Ascending aorta (tissue), 2 donors: ENCODE measurements around the gene RNF217. TPM values are rescaled to one million over a fixed set of nuclear protein-coding genes. Genes with fewer than 3 reads are reported as not detected.

Experiments used
- DNase-seq, 2 donors: peaks; one replicate each; pipeline ENCODE4 v3.0.0-alpha.2; 2019; ENCODE audit warnings: low spot score in 2 of 2
- H3K27ac ChIP-seq, 2 donors: fragments of 200-600 bp; sonication (generic); one replicate each; pipeline ENCODE4 v1.5.1; 2016 to 2017; ENCODE audit warnings: mild to moderate bottlenecking in 1 of 2
- H3K27me3 ChIP-seq: fragments of 200-600 bp; sonication (generic); one replicate; pipeline ENCODE4 v1.5.1; 2017
- H3K36me3 ChIP-seq, 2 donors: fragments of 200-600 bp; sonication (generic); one replicate each; pipeline ENCODE4 v1.5.1; 2016
- H3K4me1 ChIP-seq, 2 donors: fragments of 200-600 bp; sonication (generic); one replicate each; pipeline ENCODE4 v1.5.1; 2016 to 2017; ENCODE audit warnings: mild to moderate bottlenecking in 1 of 2
- H3K4me3 ChIP-seq, 2 donors: fragments of 200-600 bp; sonication (generic); one replicate each; pipeline ENCODE4 v1.5.1; 2016 to 2017; ENCODE audit warnings: mild to moderate bottlenecking in 1 of 2
- H3K9me3 ChIP-seq, 2 donors: fragments of 200-600 bp; sonication (generic); one replicate each; pipeline ENCODE4 v1.5.1; 2016
- CTCF ChIP-seq, 3 experiments: fragments of 200-600 bp in 2 of 3; fragments of 450-650 bp in 1 of 3; sonication (generic) in 2 of 3; IDR thresholded peaks; one replicate each; pipeline ENCODE4 v1.5.1; 2016 to 2019; ENCODE audit warnings: antibody characterized with exemption in 3 of 3, mild to moderate bottlenecking in 1 of 3, moderate library complexity in 1 of 3
- intact Hi-C: fragments of 100-400 bp; cut with DNase I; formaldehyde crosslinking; loops from one replicate; pipeline ENCODE4 v1.15.1; 2023
- total RNA-seq: library from RNA; depleted of rRNA; stranded (reverse); fragments of >200 nt; gene quantifications from one replicate; pipeline ENCODE4 v1.1.0, GENCODE V29; 2016

Gene RNF217
- total RNA-seq, 1 donor from 2014 or later = 7.3 TPM

GRCh38 chr6:124978451-124979293 lies 16.4 kb downstream of the RNF217 start:
- DNase-seq = no peak
- no peak for TF ChIP-seq CTCF (IDR thresholded peaks at IDR 0.05)
- intact Hi-C loops = no loop called here
- Histone ChIP-seq H3K4me3 (no peak overlapping the region), H3K4me1 (peaks cover under 1 to 6% of the 10 kb centered on the region in 2 donors), H3K27me3 (no peaks in the 10 kb centered on the region), H3K9me3 (peaks cover 0 to 4% of the 10 kb centered on the region in 2 donors), H3K36me3 (peaks cover 8 to 18% of the 10 kb centered on the region in 2 donors), H3K27ac (no peak overlapping the region)

DNA sequence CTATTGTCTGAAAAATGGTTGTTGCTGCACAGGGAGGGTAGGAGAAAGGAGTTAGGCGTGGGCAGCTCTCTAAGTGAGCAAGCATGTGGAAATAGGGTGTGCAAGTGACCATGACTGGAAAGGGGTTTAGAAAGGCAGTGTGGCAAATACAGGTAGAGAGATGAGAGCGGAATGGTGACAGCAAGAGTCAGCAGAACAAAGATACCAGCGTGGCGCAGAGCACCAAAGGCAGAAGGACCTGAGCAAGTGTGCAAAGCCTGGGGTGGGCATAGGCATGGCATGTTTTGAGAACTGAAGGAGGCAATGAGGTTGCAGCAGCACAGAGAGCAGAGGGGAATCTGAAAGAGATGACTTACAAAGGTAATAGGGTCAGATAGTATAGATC lies 17.0 kb downstream of the RNF217 start:
- DNase-seq = no peak
- Histone ChIP-seq H3K27ac (no peak overlapping the region), H3K4me3 (no peak overlapping the region), H3K9me3 (peaks cover 0 to 4% of the 10 kb centered on the region in 2 donors), H3K4me1 (peaks cover 3 to 10% of the 10 kb centered on the region in 2 donors), H3K27me3 (no peaks in the 10 kb centered on the region), H3K36me3 (peaks cover 8 to 14% of the 10 kb centered on the region in 2 donors)
- intact Hi-C loops = no loop called here
- TF ChIP-seq CTCF (IDR thresholded peaks at IDR 0.05) = no peak

- Histone ChIP-seq H3K4me1 (peaks cover 3 to 17% of the 10 kb centered on the region in 2 donors), H3K4me3 (no peak overlapping the region), H3K27me3 (no peaks in the 10 kb centered on the region), H3K36me3 (peaks cover 8 to 14% of the 10 kb centered on the region in 2 donors), H3K27ac (no peak overlapping the region), H3K9me3 (peaks cover 0 to 4% of the 10 kb centered on the region in 2 donors)
- no peak for TF ChIP-seq CTCF (IDR thresholded peaks at IDR 0.05)
- no peak for DNase-seq
- intact Hi-C loops = no loop called here
Measured at GRCh38 chr6:124982669-124983068, 20.4 kb downstream of the RNF217 start.

GRCh38 chr6:124983383-124984083 lies 21.3 kb downstream of the RNF217 start:
- no peak for DNase-seq
- no peak overlapping the region for H3K4me3 ChIP-seq
- no peaks in the 10 kb centered on the region for H3K27me3 ChIP-seq
- peaks cover 0 to under 1% of the 10 kb centered on the region in 2 donors for H3K9me3 ChIP-seq
- intact Hi-C loops = no loop called here
- no peak overlapping the region for H3K27ac ChIP-seq
- peaks cover 3 to 17% of the 10 kb centered on the region in 2 donors for H3K4me1 ChIP-seq
- H3K36me3 ChIP-seq = peaks cover 3 to 6% of the 10 kb centered on the region in 2 donors
- no peak for TF ChIP-seq CTCF (IDR thresholded peaks at IDR 0.05)

DNA sequence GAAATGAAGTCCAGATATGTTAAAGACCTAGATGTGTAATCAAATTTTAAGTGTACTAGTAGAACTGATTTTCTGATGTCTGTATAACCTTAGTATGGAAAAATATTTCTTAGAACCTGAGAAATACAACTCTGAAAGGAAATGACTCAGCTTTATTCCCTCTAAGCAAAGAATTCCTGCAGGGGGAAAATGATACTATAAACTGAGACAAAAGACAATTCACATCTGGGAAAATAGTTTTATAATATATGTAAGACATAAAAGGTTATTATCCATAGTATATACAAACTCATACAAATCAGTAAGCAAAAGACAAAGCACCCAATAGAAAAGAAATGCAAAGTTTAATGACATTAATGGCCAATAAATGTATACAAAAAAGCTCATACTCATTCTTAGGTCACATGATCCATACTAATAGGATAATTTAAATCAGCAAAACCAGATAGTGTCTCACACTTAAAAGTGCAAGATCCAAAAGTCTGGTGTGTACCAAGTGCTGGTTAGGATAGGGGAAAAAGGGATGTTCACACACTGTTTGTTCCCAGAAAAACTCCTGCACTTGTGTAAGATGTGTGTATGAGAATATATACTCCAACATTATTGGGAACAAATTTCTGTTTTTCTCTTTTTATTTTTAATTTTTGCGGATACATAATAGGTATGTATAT lies 22.6 kb downstream of the RNF217 start:
- H3K4me1 ChIP-seq = peaks cover 3 to 17% of the 10 kb centered on the region in 2 donors
- intact Hi-C loops = no loop called here
- TF ChIP-seq CTCF (IDR thresholded peaks at IDR 0.05) = no peak

More for the DNA sequence above, 22.6 kb downstream of the RNF217 start:
- Histone ChIP-seq H3K27ac (no peak overlapping the region), H3K9me3 (no peaks in the 10 kb centered on the region), H3K36me3 (no peaks in the 10 kb centered on the region), H3K27me3 (no peaks in the 10 kb centered on the region), H3K4me3 (no peak overlapping the region)
- no peak for DNase-seq
